Effector memory CD8-positive, alpha-beta T cell (primary cell): Measurements from ENCODE around the gene CGGBP1.

ENCODE experiments used
- ATAC-seq: fragments of 150-1000 bp; cut with Tn5 transposase; replicated peaks from 2 replicates; pipeline ENCODE4 v1.10.0; 2021; ENCODE audit warnings: mild to moderate bottlenecking, moderate library complexity
- DNase-seq, 3 experiments: peaks; one replicate each; pipeline ENCODE4 v3.0.0; 2021
- H3K27ac Mint-ChIP-seq, 2 donors: one replicate each; pipeline ENCODE4 v1.8.0; 2022; ENCODE audit warnings: mild to moderate bottlenecking in 2 of 2, mixed read lengths in 2 of 2, moderate library complexity in 2 of 2
- H3K27me3 Mint-ChIP-seq, 2 donors: one replicate each; pipeline ENCODE4 v1.8.0; 2022; ENCODE audit warnings: mixed read lengths in 2 of 2
- H3K36me3 Mint-ChIP-seq: one replicate; pipeline ENCODE4 v1.8.0; 2022; ENCODE audit warnings: mild to moderate bottlenecking, moderate library complexity, mixed read lengths; ENCODE audit not compliant: insufficient read depth
- H3K4me1 Mint-ChIP-seq, 2 donors: one replicate each; pipeline ENCODE4 v1.8.0; 2022; ENCODE audit warnings: low read depth in 2 of 2, mixed read lengths in 2 of 2
- H3K4me3 Mint-ChIP-seq, 2 donors: one replicate each; pipeline ENCODE4 v1.8.0; 2022; ENCODE audit warnings: mild to moderate bottlenecking in 2 of 2, mixed read lengths in 2 of 2, moderate library complexity in 2 of 2
- H3K9me3 Mint-ChIP-seq, 2 donors: one replicate each; pipeline ENCODE4 v1.8.0; 2022; ENCODE audit warnings: mixed read lengths in 2 of 2
- total RNA-seq, 9 experiments: gene quantifications; one replicate each; lab custom pipeline; 2026; lab: John Stamatoyannopoulos, UW

The CGGBP1 gene, protein sequence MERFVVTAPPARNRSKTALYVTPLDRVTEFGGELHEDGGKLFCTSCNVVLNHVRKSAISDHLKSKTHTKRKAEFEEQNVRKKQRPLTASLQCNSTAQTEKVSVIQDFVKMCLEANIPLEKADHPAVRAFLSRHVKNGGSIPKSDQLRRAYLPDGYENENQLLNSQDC
- total RNA-seq = 106 to 231 (median 120) reads per million in 9 experiments

DNA sequence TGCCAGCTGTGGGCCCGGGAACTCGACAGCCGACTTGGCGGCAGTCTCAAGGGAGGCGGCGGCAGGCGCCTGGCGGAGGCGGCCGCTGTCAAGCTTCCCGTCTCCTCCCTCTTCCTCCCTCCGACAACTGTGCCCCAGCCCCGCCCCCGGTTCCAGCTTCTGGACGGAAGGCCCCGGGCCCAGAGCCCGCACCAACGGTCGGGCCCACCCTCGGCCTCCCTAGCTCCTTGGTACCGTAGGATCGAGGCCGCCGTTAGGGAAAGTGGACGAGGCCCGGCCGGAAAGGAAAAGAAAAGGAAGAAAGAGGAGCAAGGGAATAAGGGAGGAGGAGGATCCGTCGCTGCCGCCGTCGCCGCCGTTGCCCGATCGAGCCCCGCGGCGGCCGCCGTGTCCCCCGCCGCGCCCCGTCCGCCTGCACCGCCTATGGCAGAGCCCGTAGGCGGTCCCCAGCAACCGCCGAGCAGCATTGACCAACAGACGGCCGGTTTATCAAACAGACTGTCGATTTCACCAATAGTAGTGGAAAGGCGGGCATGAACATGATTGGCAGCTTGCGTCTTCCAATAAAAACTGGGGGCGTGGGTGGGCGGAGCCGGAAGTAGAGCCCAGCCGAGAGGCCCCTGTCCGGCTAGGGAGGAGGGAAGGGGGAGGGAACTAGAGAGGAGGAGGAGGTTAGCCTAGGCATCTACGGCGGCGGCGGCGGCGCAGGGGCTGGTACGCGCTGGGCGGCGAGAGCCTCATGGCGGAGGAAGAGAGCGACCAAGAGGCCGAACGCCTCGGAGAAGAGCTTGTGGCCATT, at the start of gene CGGBP1, which contains the start of gene ZNF654:
TSS of gene CGGBP1 (minus strand) at position 425 of the 799 bp plus-strand sequence. CDS start 3,029 bp downstream, outside the sequence.
TSS of gene ZNF654 (plus strand) at position 675 of the 799 bp plus-strand sequence. CDS start at position 740, 65 bp downstream.
- H3K27ac Mint-ChIP-seq = peak within 1 kb of the TSS; percentile 94 to 95
- no peaks in the 10 kb centered on the region for H3K27me3 Mint-ChIP-seq
- DNase-seq = peak; percentile 99 to 100 (median 99)
- H3K9me3 Mint-ChIP-seq = no peaks in the 10 kb centered on the region
- peaks cover 27 to 52% of the 10 kb centered on the region in 2 donors for H3K4me1 Mint-ChIP-seq
- peak within 1 kb of the TSS; percentile 93 to 97 for H3K4me3 Mint-ChIP-seq
- H3K36me3 Mint-ChIP-seq = peaks cover 55% of the 10 kb centered on the region
- ATAC-seq = peak; percentile 86

GRCh38 chr3:88105325-88105724, 46.5 kb upstream of the CGGBP1 start:
- DNase-seq = no peak
- H3K9me3 Mint-ChIP-seq = no peaks in the 10 kb centered on the region
- H3K27ac Mint-ChIP-seq = peak overlapping the region in 1 of 2 donors; percentile 67

DNA sequence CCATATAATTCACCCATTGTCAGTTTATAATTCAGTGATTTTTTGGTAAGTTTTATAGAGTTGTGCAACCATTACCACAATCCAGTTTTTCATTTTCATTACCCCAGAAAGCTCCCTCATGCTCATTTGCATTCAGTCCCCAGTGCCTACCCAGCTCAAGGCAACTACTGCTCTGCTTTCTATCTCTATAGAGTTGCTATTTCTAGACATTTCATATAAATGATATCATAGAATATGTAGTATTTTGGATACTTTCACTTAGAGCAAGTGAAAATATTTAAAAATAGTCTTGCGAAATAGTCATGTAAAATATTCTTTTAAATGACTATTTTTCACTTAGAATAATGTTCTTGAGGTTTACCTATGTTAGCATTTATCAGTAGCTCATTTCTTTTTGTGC, 42.3 kb upstream of the CGGBP1 start:
- no peak overlapping the region for H3K4me3 Mint-ChIP-seq
- H3K36me3 Mint-ChIP-seq = peaks cover 12% of the 10 kb centered on the region
- H3K27ac Mint-ChIP-seq = no peak overlapping the region
- no peak for ATAC-seq
- no peak for DNase-seq
- no peaks in the 10 kb centered on the region for H3K9me3 Mint-ChIP-seq
- H3K4me1 Mint-ChIP-seq = peaks cover 9 to 46% of the 10 kb centered on the region in 2 donors
- no peaks in the 10 kb centered on the region for H3K27me3 Mint-ChIP-seq

More at GRCh38 chr3:88105325-88105724, 46.5 kb upstream of the CGGBP1 start:
- ATAC-seq = no peak
- Mint-ChIP-seq H3K4me1 (peaks cover 10 to 41% of the 10 kb centered on the region in 2 donors), H3K4me3 (no peak overlapping the region), H3K36me3 (peaks cover 4% of the 10 kb centered on the region), H3K27me3 (no peaks in the 10 kb centered on the region)

DNA sequence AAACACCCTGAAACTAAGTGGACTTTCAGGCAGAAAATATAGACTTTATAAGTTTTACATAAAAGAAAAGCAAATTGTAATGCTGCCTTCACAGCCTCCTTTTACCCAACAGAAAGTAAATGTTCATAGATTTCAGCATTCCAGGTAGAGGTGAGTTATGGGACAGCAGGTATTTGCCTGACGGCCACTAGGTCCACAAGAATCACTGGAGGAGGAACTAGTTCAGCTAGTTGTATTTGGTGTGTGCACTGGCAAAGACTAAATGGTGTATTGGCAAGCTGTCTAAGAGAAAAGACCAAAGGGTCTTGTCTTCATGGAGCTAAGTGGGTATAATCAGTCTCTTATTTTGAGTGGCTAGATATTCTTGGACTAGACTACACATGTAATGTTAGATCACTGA, 34.5 kb upstream of the CGGBP1 start:
- H3K9me3 Mint-ChIP-seq = no peaks in the 10 kb centered on the region
- peaks cover 19% of the 10 kb centered on the region for H3K36me3 Mint-ChIP-seq
- ATAC-seq (no peak), DNase-seq (no peak)
- H3K4me3 Mint-ChIP-seq = no peak overlapping the region
- H3K27ac Mint-ChIP-seq = no peak overlapping the region
- no peaks in the 10 kb centered on the region for H3K27me3 Mint-ChIP-seq
- peaks cover 10 to 28% of the 10 kb centered on the region in 2 donors for H3K4me1 Mint-ChIP-seq

- DNase-seq (no peak), ATAC-seq (no peak)
- H3K27ac Mint-ChIP-seq = no peak overlapping the region
- no peaks in the 10 kb centered on the region for H3K27me3 Mint-ChIP-seq
- no peaks in the 10 kb centered on the region for H3K9me3 Mint-ChIP-seq
- H3K36me3 Mint-ChIP-seq = peaks cover 23% of the 10 kb centered on the region
- peaks cover 6 to 18% of the 10 kb centered on the region in 2 donors for H3K4me1 Mint-ChIP-seq
- no peak overlapping the region for H3K4me3 Mint-ChIP-seq
Observed at GRCh38 chr3:88092270-88092669, 33.5 kb upstream of the CGGBP1 start.

- Mint-ChIP-seq H3K4me3 (no peak overlapping the region), H3K27ac (no peak overlapping the region), H3K27me3 (no peaks in the 10 kb centered on the region), H3K36me3 (peaks cover 26% of the 10 kb centered on the region), H3K4me1 (peaks cover 4 to 11% of the 10 kb centered on the region in 2 donors), H3K9me3 (no peaks in the 10 kb centered on the region)
- ATAC-seq = no peak
- no peak for DNase-seq
Observed at GRCh38 chr3:88090681-88091080, 31.9 kb upstream of the CGGBP1 start.

DNA sequence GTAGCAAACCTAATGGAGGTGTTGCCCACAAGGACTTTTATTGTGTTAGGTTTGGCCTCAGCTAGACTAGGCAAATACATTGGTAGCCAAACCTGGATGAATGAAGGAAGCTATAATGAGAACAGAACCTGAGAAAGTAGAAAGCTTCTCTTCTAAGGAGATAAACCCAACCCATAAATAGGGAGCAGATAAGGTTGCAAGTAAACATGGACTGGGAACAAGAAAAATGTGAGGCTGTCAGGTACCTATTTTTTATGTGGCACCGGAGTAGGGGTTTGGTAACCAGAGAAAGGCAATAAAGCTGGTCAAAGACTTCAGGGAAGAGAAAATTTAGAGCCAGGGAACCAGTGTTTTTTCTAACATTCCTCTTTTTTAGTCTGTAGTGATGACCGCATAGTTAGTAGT, 25.3 kb upstream of the CGGBP1 start:
- DNase-seq (no peak), ATAC-seq (no peak)
- Mint-ChIP-seq H3K36me3 (peaks cover 19% of the 10 kb centered on the region), H3K27me3 (no peaks in the 10 kb centered on the region), H3K4me1 (peaks cover 17 to 26% of the 10 kb centered on the region in 2 donors), H3K27ac (no peak overlapping the region), H3K4me3 (no peak overlapping the region), H3K9me3 (no peaks in the 10 kb centered on the region)

DNA sequence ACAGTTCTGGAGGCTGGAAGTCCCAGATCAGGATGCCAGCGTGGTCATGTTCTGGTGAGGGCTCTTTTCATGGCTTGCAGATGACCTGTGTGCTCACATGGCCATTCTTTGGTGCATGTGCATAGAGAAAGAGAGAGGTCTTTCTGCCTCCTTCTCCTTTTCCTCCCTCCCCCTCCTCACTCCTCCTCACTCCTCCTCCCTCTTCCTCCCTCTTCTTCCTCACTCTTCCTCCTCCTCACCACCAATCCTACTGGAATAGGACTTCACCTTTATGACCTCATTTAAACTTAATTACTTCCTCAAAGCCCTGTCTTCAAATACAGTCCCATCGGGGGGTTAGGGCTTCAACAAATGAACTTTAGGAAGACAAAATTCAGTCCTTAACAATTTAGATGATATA, 24.0 kb upstream of the CGGBP1 start:
- no peak for ATAC-seq
- no peak overlapping the region for H3K4me3 Mint-ChIP-seq
- H3K27me3 Mint-ChIP-seq = no peaks in the 10 kb centered on the region
- H3K27ac Mint-ChIP-seq = no peak overlapping the region
- no peak for DNase-seq
- H3K4me1 Mint-ChIP-seq = peaks cover 24 to 34% of the 10 kb centered on the region in 2 donors
- no peaks in the 10 kb centered on the region for H3K9me3 Mint-ChIP-seq
- peaks cover 15% of the 10 kb centered on the region for H3K36me3 Mint-ChIP-seq

- Mint-ChIP-seq H3K4me1 (peaks cover 34 to 45% of the 10 kb centered on the region in 2 donors), H3K27me3 (no peaks in the 10 kb centered on the region), H3K9me3 (no peaks in the 10 kb centered on the region), H3K4me3 (no peak overlapping the region), H3K27ac (no peak overlapping the region), H3K36me3 (peaks cover under 1% of the 10 kb centered on the region)
- no peak for ATAC-seq
- no peak for DNase-seq
Observed at GRCh38 chr3:88078932-88079331, 20.1 kb upstream of the CGGBP1 start.

DNA sequence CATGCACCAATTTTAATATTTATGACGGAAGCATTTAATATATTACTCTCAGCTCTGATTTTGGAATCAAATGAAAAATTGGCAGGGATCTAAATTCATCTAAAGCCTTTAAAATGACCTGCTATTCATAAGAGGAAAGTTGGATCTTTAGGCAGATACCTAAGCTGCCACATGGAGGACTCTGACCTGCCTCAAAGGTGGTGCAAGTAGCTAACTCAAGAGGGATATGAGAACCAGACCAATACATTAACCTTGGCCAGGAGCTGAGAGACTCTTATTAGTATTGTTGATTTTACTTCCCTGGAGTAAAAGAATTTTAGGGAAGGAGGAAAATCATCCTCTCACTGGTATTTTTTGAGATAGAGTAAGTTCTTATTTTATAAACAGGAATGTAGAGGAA, 17.9 kb upstream of the CGGBP1 start:
- H3K4me3 Mint-ChIP-seq = no peak overlapping the region
- DNase-seq = no peak
- H3K9me3 Mint-ChIP-seq = no peaks in the 10 kb centered on the region
- H3K36me3 Mint-ChIP-seq = peaks cover 3% of the 10 kb centered on the region
- no peak overlapping the region for H3K27ac Mint-ChIP-seq
- H3K4me1 Mint-ChIP-seq = peaks cover 42 to 60% of the 10 kb centered on the region in 2 donors
- no peak for ATAC-seq
- no peaks in the 10 kb centered on the region for H3K27me3 Mint-ChIP-seq

DNA sequence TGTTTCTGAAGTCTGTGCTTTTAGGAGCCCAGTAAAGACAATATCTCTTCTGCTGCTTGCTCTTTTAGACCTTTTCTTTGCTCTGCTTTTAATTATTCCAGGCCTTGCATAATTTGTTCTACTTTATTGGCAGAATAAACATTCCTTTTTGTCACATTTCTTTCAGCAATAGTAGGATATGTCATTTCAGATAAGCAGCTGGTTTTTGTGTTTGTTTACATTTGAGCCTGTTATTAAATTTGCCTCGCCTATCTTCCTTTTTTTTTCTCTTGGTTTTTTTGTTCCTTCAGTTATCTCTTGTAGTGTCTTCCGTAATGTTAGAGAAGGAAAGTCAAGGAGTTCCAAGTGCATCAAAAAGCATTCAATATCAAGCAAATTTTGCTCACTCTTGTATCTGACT, 16.7 kb upstream of the CGGBP1 start:
- DNase-seq = no peak
- ATAC-seq = no peak
- peaks cover 3% of the 10 kb centered on the region for H3K36me3 Mint-ChIP-seq
- no peaks in the 10 kb centered on the region for H3K9me3 Mint-ChIP-seq
- H3K27ac Mint-ChIP-seq = no peak overlapping the region
- H3K4me3 Mint-ChIP-seq = no peak overlapping the region
- H3K27me3 Mint-ChIP-seq = no peaks in the 10 kb centered on the region
- H3K4me1 Mint-ChIP-seq = peaks cover 37 to 52% of the 10 kb centered on the region in 2 donors

- H3K27me3 Mint-ChIP-seq = no peaks in the 10 kb centered on the region
- H3K36me3 Mint-ChIP-seq = peaks cover 3% of the 10 kb centered on the region
- ATAC-seq (no peak), DNase-seq (no peak)
- H3K9me3 Mint-ChIP-seq = no peaks in the 10 kb centered on the region
- peaks cover 36 to 51% of the 10 kb centered on the region in 2 donors for H3K4me1 Mint-ChIP-seq
- H3K4me3 Mint-ChIP-seq = no peak overlapping the region
- no peak overlapping the region for H3K27ac Mint-ChIP-seq
Observed at GRCh38 chr3:88075072-88075471, 16.3 kb upstream of the CGGBP1 start.

GRCh38 chr3:88061746-88062145, 2.9 kb upstream of the CGGBP1 start:
- Mint-ChIP-seq H3K36me3 (peaks cover 30% of the 10 kb centered on the region), H3K4me1 (peaks cover 27 to 48% of the 10 kb centered on the region in 2 donors), H3K27ac (no peak overlapping the region), H3K4me3 (peak overlapping the region in 1 of 2 donors; percentile 3), H3K27me3 (no peaks in the 10 kb centered on the region), H3K9me3 (no peaks in the 10 kb centered on the region)
- ATAC-seq (no peak), DNase-seq (no peak)
